Thyroid gland (tissue), 4 donors: Measurements from ENCODE around the gene SIK3.

Experiments
- POLR2A ChIP-seq, 2 donors: fragments of 450-650 bp; IDR thresholded peaks; one replicate each; pipeline ENCODE4 v1.6.1; 2017; ENCODE audit warnings: antibody characterized with exemption in 2 of 2, mild to moderate bottlenecking in 2 of 2, moderate library complexity in 1 of 2
- TF ChIP-seq, protein P1 (sequence below), 6 experiments: fragments of 200-600 bp in 3 of 6; fragments of 450-650 bp in 3 of 6; sonication (generic) in 3 of 6; IDR thresholded peaks; one replicate each; pipeline ENCODE4 v1.5.1; 2016 to 2019; ENCODE audit warnings: antibody characterized with exemption in 6 of 6, mild to moderate bottlenecking in 2 of 6, inconsistent platforms in 1 of 6, moderate library complexity in 1 of 6

DNA sequence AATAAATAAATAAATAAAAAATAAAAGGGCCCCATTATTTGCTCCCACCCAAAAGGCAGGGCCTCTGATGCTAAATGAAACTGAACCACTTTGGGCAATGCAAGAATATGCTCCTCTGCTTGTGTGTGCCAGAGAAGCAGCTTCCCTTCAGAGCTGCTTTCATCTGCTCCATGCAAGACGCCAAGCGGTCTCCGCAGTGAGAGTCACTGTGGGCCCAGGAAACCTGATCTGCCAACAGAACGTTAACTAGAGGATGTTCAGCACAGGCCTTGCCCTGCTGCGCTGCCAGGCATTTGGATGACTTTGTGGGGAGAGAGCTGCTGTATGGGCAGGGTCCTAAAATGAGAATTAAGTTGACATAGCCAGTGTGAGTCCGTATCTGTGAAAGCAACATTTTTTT, 217.1 kb downstream of the SIK3 start:
- TF ChIP-seq, protein P1, sequence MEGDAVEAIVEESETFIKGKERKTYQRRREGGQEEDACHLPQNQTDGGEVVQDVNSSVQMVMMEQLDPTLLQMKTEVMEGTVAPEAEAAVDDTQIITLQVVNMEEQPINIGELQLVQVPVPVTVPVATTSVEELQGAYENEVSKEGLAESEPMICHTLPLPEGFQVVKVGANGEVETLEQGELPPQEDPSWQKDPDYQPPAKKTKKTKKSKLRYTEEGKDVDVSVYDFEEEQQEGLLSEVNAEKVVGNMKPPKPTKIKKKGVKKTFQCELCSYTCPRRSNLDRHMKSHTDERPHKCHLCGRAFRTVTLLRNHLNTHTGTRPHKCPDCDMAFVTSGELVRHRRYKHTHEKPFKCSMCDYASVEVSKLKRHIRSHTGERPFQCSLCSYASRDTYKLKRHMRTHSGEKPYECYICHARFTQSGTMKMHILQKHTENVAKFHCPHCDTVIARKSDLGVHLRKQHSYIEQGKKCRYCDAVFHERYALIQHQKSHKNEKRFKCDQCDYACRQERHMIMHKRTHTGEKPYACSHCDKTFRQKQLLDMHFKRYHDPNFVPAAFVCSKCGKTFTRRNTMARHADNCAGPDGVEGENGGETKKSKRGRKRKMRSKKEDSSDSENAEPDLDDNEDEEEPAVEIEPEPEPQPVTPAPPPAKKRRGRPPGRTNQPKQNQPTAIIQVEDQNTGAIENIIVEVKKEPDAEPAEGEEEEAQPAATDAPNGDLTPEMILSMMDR (IDR thresholded peaks at IDR 0.05) = no peak
- TF ChIP-seq POLR2A (IDR thresholded peaks at IDR 0.05) = no peak
